ENCODE measurements around the gene PSMG4. TPM values are rescaled to one million over a fixed set of nuclear protein-coding genes. Genes with fewer than 3 reads are reported as not detected.

Gene PSMG4
- total RNA-seq, 1 donor from 2014 or later, result 16.9 TPM

- Histone ChIP-seq H3K36me3 (no peaks in the 10 kb centered on the region), H3K27ac (no peak overlapping the region), H3K9me3 (no peaks in the 10 kb centered on the region), H3K27me3 (no peaks in the 10 kb centered on the region), H3K4me3 (no peak overlapping the region), H3K4me1 (no peaks in the 10 kb centered on the region)
- DNase-seq, result peak; percentile 46
- ATAC-seq, result no peak
- TF ChIP-seq, protein P1, sequence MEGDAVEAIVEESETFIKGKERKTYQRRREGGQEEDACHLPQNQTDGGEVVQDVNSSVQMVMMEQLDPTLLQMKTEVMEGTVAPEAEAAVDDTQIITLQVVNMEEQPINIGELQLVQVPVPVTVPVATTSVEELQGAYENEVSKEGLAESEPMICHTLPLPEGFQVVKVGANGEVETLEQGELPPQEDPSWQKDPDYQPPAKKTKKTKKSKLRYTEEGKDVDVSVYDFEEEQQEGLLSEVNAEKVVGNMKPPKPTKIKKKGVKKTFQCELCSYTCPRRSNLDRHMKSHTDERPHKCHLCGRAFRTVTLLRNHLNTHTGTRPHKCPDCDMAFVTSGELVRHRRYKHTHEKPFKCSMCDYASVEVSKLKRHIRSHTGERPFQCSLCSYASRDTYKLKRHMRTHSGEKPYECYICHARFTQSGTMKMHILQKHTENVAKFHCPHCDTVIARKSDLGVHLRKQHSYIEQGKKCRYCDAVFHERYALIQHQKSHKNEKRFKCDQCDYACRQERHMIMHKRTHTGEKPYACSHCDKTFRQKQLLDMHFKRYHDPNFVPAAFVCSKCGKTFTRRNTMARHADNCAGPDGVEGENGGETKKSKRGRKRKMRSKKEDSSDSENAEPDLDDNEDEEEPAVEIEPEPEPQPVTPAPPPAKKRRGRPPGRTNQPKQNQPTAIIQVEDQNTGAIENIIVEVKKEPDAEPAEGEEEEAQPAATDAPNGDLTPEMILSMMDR (IDR thresholded peaks at IDR 0.05), result no peak
- intact Hi-C loops (cut with DNase I), result no loop called here
Observed at GRCh38 chr6:3294921-3295871, 36.4 kb downstream of the PSMG4 start.

DNA sequence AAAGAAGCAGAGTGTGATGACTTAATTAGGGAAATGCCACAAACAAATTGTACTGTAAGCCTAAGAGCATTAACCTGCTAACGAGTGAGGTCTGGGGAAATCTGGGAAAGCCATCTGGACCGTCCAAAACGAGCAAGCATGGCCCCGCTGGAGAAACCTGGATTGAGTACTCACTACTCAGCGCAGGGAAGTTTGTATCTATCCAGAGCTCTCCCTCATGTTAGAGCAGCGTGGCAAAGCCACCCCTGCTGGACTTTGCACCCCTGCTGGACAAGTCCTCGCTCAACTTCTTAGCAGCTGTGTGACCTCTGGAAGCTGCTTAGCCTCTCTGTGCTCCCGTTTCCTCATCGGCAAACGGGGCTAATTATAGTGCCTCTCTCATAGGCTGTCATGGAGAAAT lies 37.3 kb downstream of the PSMG4 start:
- TF ChIP-seq, protein P1 (IDR thresholded peaks at IDR 0.05), result no peak
- no peak overlapping the region for H3K4me3 ChIP-seq
- ATAC-seq, result no peak
- no peaks in the 10 kb centered on the region for H3K36me3 ChIP-seq
- peak; percentile 18 for DNase-seq
- H3K27me3 ChIP-seq, result no peaks in the 10 kb centered on the region
- no peaks in the 10 kb centered on the region for H3K9me3 ChIP-seq
- no peaks in the 10 kb centered on the region for H3K4me1 ChIP-seq
- no peak overlapping the region for H3K27ac ChIP-seq
- intact Hi-C loops (cut with DNase I), result no loop called here

DNA sequence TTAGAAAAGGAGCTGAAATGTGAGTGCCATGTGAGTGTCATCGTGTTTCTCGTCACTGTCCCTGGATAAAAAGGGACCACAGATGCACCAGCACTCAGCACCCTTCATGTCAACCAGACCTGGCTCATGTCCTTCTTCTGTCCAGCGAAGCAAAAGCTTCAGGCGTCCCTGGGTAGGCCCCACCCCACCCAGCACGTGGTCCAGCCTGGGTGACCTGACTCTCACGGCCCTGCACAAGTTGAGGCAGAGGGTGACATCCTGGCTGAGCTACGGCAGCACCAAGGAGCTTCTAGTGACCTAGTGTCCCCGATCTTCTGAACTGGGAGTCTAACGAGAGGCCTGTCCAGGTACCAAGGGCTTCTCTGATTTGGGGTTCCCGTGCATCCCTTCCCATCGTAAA lies 37.8 kb downstream of the PSMG4 start:
- no peak overlapping the region for H3K4me3 ChIP-seq
- no peak for ATAC-seq
- no peaks in the 10 kb centered on the region for H3K4me1 ChIP-seq
- no peaks in the 10 kb centered on the region for H3K36me3 ChIP-seq
- H3K9me3 ChIP-seq, result no peaks in the 10 kb centered on the region
- no peaks in the 10 kb centered on the region for H3K27me3 ChIP-seq
- TF ChIP-seq, protein P1 (IDR thresholded peaks at IDR 0.05), result no peak
- no peak overlapping the region for H3K27ac ChIP-seq
- intact Hi-C loops (cut with DNase I), result no loop called here
- peak; percentile 25 for DNase-seq

DNA sequence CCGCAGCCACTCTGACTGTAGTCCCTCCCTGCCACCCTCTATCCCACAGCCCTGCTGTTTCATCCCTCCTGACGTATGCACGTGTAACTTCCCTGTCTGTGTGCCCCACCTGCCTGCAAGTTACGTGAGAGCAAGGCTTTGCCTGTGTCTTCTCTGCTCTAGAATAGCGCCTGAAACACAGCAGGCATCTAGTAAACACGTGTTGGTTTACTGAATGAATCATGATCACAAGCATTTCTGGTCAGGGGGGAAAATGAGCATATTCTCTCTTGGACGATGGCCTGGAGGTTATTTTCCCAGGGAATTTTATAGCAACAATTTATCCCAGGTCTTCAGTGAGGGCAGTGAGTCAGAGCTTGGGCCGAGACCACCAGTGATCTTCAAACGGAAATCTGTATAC lies 38.3 kb downstream of the PSMG4 start:
- Histone ChIP-seq H3K27me3 (no peaks in the 10 kb centered on the region), H3K4me3 (no peak overlapping the region), H3K9me3 (no peaks in the 10 kb centered on the region), H3K27ac (no peak overlapping the region), H3K36me3 (no peaks in the 10 kb centered on the region), H3K4me1 (no peaks in the 10 kb centered on the region)
- no peak for DNase-seq
- intact Hi-C loops (cut with DNase I), result no loop called here
- ATAC-seq, result no peak
- TF ChIP-seq, protein P1 (IDR thresholded peaks at IDR 0.05), result no peak

DNA sequence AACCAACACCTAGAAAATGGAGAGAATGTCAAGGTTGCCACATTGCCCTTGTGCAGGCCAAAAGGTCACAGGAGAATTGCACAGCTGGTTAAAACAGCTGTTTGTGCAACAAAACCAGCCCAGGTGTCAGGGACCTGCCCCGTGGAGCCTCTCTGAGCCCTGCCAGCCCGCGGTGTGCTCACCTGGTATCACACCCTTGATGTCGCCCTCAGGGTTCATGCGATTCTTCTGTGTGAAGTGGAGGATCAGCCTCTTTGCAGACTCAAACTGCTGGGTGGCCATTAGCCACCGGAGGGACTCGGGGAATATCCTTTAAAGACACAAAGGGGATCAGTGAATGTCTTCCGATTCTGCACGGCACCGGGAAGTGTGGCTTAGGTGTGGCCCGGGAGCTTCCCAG lies 39.2 kb downstream of the PSMG4 start:
- Histone ChIP-seq H3K4me3 (no peak overlapping the region), H3K27me3 (no peaks in the 10 kb centered on the region), H3K27ac (no peak overlapping the region), H3K36me3 (no peaks in the 10 kb centered on the region), H3K4me1 (no peaks in the 10 kb centered on the region), H3K9me3 (no peaks in the 10 kb centered on the region)
- intact Hi-C loops (cut with DNase I), result no loop called here
- TF ChIP-seq, protein P1 (IDR thresholded peaks at IDR 0.05), result no peak
- ATAC-seq (no peak), DNase-seq (peak; percentile 23)
